ENCODE data around the gene NPRL2.

The NPRL2 gene

GRCh38 chr3:50298836-50299637, 51.5 kb downstream of the NPRL2 start, which contains the start of the genes HYAL3 and NAA80:
Gene HYAL3 (minus strand): TSS chr3:50299405. CDS start chr3:50295602, 3,803 bp downstream.
Gene NAA80 (minus strand): TSS chr3:50299405. CDS start chr3:50297463, 1,942 bp downstream.
- Histone ChIP-seq H3K27ac (peak within 1 kb of the TSS; percentile 91 to 92), H3K4me3 (peak within 1 kb of the TSS; percentile 74)
- TF ChIP-seq CTCF (IDR thresholded peaks at IDR 0.05), result peak; percentile 13
- DNase-seq (ENCODE audit: low spot score), result peak; percentile 100

GRCh38 chr3:50297896-50298725, 52.5 kb downstream of the NPRL2 start:
- H3K4me3 ChIP-seq, result peak overlapping the region; percentile 74
- peak; percentile 77 for DNase-seq (ENCODE audit: low spot score)
- no peak for TF ChIP-seq CTCF (IDR thresholded peaks at IDR 0.05)

GRCh38 chr3:50297384-50297775, 53.2 kb downstream of the NPRL2 start:
- H3K27ac ChIP-seq, result no peak overlapping the region
- no peak overlapping the region for H3K4me3 ChIP-seq
- TF ChIP-seq CTCF (IDR thresholded peaks at IDR 0.05), result no peak
- DNase-seq (ENCODE audit: low spot score), result no peak

More at GRCh38 chr3:50297896-50298725, 52.5 kb downstream of the NPRL2 start:
- peak overlapping the region; percentile 91 to 92 for H3K27ac ChIP-seq
